GM18867 (cell line): ENCODE measurements around the gene IMPDH2.
"Not testable (repeated sequence)": the region's sequence is repeated elsewhere in the genome, so short reads cannot be mapped to it uniquely, and the experiment has no call there.

ENCODE experiments used
- ATAC-seq: cut with Tn5 transposase; IDR thresholded peaks from one replicate; pipeline ENCODE4 v1.9.1; 2021; ENCODE audit warnings: mild to moderate bottlenecking, moderate library complexity; ENCODE audit not compliant: unreplicated experiment

IMPDH2 gene

DNA sequence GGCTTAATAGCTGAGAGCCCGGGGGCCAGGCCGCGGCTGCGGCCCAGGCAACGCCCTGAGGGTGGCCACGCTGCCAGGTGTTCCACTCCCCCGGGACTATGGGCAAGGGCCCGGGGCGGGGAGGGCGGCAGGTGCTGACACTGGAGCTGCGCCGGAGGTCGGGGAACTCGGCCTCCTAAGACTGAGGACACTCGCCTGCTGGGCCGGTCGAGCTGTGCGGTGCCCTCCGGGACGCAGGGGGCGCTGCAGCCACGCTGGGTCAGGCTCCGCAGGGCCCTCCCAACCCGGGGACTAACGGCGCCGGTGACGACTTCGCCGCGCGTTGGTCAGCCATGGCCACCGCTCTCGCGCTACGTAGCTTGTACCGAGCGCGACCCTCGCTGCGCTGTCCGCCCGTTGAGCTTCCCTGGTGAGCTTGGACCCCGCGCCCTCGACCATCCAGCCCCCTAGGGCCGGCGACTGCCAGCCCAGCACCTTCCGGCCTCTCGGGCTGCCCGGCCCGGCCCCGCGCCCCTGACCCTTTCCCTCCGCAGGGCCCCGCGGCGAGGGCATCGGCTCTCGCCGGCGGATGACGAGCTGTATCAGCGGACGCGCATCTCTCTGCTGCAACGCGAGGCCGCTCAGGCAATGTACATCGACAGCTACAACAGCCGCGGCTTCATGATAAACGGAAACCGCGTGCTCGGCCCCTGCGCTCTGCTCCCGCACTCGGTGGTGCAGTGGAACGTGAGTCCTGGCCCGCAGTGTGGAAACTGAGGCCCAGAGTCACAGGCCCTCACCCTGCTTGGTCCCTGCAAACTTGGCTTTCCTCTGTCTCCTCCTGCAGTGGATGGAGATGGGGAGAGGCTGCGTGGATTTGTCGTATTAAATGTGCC is 7.1 kb downstream of the IMPDH2 start, which contains the start of gene NDUFAF3:
NDUFAF3 (plus strand) TSS at position 309 of the 875 bp plus-strand sequence; CDS start at position 333, 24 bp downstream.
- peak; percentile 53 for ATAC-seq

DNA sequence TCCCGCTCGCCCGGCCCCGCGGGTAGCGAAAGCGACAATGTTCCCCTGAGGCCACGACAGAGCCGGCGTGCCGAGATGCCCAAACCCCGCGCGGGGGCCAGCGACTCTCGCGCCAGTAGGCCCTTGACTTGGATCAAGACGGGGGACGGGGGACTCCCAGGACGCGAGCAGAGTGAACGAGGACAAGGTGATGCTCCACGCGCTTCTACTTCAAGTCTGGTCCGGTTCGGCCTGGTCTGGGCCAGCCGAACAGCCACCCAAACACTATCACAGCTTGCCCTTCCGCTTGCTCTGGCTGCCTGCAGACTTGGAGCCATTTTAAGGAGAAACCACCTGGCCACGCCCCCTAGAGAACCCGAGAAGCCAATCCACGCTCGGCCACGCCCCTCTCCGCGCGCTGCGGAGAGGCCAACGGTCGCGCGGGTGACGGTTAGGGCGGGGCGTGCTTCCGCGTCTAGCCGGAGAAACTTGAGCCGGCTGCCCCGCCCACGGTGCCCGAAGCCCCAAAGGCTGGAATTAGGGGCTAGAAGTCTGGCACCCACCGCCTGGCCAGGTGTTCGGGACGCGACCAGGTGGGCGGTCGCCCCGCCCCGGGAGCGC is 7.9 kb downstream of the IMPDH2 start:
- ATAC-seq, result peak; percentile 50

DNA sequence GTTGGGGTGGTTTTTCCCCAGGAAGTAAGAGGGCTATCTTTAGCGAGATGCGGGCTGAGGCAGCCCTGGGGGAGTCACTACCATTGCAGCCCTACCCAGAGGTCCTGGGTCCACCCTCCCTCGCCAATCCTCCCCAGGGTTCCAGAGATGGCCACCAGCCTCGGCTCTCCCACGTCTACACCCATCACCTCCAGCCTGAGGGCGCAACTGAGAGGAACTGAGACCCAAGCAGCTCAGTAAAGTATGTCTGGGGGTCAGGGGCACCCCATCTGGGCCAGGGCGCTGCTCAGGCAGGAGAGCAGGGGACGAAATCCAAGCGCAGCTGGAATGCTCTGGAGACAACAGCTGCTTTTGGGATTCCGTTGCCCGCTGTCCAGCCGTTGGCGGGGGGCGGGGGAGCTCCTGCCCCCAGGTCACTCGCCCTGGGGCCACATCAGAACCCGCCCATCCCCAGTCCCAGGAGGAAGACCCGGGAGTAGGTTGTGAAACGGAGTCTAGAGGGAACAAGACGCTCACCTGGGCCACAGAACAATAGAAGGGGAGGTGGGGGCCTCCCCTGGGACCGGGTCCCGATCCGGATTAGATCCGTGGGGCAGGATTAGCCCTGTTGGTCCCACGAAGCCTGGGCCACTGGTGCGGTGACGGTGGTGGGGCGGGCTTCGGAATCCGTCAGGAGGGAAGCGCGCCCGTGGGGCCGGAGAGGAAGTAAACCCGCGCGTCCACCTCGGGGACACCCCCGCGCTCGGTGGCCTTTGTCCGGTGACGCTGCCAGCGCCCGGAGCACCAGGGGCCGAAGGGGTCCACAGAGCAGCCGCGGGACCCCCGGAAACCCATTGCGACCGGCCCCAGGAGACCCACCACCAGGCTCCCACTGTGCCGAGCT is 8.6 kb downstream of the IMPDH2 start:
- ATAC-seq, result peak; percentile 2

DNA sequence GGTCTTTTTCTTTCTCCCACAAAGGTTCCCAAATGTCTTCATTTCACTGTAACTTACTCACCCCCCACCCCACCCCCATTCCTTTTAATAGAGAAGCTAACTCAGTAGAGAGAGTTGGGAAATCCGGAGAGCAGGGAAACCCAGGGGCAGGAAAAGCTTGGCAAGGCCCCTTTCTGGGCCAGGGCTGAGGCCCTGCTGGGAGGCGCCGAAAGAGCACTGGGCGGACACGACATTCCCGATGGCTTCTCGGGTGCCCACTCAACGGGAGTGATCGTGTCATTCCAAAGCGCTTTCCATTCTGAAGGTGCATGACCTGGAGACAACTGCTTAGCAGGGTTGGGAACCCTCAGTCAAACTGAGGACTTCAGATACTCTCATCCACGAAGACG is 9.3 kb downstream of the IMPDH2 start:
- no peak for ATAC-seq

DNA sequence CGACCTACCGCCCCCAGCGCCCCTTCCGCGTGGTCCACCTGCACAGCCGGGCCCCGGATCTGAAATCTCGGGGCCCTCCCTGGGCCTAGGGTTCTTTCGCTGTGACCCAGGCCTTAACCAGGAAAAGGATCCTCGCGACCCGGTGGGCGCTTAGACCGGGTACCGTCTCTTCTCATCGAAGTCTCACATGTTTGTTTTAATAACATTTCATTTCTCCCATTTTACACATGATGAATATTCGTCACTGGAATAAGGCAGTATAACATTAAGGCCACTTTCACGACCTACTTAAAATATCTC is 10.5 kb downstream of the IMPDH2 start:
- no peak for ATAC-seq

DNA sequence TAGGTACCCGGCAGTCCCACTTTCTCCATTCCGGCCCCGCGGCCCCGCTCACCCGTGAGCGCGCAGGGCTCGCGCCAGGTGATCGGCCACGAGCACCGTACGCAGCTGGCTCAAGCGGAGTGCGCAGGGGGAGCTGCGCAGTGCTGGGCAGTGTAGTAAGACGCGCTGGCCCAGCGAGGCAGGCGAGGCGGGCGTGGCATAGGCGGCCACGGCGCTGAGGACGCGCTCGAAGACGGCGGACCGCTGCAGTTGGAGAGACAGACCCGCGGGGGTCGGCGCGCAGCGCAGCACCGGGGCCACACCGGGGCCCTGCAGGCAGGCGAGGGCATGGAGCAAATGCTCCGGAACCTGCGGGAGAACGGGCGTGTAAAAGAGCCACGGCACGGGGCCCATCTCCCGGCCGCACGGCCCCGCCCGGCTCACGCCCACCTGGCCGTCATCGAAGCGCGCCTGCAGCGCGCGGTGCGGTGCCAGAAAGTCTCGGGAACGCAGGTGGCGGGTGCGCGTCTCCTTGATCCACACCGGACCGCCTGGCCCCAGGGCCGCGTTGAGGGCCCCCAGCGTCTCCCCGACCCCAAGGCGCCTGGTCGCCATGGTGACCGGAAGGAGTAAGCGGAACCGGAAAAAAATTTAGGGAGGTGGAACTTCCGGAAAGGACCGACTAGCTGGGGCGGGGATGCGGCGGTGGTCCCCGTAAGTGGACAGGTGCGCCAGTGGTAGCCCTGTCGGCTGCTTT is 11.1 kb downstream of the IMPDH2 start, which contains the start of gene DALRD3:
DALRD3 (minus strand) TSS at position 610 of the 736 bp plus-strand sequence; CDS start at position 594, 16 bp downstream.
- ATAC-seq, result peak; percentile 10

DNA sequence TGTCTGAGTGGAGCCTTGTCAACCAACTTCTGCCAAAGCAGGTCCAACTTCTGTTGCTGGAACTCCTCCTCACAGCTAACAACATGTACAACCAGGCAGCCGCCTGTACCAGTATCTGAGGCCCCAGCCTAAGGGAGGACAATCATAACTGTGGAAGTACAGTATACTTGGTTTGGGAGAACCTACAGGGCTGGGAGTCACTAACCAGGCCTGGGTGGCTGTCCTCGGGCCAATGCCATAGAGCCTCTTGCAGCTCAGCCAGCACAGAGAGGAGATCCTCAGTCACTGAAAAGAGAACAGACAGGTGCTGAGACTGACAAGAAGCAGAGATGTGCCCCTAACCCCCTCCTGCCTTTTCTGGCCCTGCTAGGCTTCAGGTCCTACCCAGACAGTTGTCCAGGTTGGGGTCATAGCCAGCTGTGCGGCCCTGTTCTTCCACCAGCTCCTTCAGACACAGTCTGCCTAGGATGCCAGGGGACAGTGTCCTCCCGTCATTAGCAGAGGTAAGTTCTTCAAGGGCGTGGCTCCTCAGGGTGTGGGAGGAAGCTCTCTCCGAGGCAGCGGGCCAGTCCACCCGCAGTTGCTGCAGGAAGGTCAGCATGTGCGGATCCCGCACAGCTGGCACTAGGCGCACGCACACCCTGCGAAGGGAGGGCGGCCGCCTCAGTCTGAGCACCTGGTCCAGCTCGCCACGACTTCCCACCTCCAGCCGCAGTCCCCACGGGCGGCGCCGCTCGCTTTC is 11.8 kb downstream of the IMPDH2 start:
- no peak for ATAC-seq

DNA sequence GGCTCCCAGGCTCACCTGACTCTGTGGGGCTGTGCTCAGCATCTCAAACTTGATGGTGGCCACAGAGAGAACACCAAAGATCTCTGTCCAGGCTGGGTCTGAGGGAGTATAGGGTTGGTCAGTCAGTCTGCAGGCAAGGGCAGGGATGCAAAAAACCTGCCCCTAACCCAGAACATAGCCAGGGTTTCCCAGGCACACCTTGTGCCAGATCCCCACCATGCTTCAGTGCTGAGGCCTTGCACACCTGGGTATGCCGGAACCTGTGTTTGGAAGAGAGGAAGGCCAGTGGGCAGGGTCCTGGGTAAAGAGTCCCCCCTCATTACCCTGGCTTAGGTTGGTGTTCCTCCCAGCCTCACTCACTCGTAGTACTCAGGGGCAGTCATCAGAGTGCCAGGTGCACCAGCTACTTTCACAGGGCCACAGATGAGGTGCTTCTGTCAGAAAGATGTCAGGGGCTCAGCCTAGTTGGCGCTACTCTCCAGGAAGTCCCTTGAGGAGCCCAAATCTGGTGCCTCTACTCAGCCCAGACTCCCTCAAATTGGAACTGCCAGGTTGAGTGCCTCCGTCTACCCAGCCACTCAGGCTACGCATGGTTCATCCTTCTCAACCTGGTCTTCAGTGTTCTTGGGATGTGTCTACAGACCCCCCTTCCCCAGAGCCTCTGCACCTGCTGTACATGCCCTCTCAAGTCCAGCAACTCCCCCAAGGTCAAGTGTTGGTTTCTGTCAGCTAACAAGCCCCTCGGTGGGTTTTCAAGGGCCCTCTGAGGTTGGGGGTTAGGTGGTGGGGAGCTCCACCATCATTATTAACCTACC is 12.6 kb downstream of the IMPDH2 start:
- no peak for ATAC-seq

DNA sequence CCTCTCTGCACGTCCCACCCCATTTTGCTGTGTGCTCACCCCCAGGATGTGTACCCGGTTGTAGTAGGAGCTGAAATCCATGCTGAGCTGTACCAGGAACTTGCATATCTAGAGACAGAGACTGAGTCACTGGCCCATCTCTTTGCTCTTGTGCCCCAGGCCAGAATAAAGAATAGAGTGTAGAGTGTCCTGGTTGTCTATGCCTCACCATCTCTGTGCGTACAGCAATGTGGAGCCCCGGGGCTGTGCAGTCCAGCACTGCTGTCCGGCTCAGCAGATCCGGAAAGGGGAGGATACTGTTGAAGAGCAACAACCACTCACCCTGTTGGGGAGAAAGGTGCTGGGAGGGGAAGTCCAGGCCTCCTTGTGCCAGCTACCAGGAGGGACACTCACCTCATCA is 13.4 kb downstream of the IMPDH2 start:
- no peak for ATAC-seq

DNA sequence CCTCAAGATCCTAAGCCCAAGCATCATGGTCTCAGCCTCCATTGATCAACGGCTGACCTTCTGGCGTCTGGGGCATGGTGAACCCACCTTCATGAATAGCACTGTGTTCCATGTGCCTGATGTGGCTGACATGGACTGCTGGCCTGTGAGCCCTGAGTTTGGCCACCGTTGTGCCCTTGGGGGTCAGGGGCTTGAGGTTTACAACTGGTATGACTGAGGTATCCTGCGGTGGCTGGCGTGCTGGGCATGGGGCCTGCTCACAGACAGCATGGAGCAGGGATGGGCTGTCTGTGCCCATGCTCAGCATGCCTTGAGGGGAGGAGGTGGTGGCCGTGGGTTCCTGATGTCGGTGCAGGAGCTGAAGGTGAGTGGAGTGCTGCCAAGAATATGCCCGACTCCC is 14.1 kb downstream of the IMPDH2 start:
- ATAC-seq, result no peak

DNA sequence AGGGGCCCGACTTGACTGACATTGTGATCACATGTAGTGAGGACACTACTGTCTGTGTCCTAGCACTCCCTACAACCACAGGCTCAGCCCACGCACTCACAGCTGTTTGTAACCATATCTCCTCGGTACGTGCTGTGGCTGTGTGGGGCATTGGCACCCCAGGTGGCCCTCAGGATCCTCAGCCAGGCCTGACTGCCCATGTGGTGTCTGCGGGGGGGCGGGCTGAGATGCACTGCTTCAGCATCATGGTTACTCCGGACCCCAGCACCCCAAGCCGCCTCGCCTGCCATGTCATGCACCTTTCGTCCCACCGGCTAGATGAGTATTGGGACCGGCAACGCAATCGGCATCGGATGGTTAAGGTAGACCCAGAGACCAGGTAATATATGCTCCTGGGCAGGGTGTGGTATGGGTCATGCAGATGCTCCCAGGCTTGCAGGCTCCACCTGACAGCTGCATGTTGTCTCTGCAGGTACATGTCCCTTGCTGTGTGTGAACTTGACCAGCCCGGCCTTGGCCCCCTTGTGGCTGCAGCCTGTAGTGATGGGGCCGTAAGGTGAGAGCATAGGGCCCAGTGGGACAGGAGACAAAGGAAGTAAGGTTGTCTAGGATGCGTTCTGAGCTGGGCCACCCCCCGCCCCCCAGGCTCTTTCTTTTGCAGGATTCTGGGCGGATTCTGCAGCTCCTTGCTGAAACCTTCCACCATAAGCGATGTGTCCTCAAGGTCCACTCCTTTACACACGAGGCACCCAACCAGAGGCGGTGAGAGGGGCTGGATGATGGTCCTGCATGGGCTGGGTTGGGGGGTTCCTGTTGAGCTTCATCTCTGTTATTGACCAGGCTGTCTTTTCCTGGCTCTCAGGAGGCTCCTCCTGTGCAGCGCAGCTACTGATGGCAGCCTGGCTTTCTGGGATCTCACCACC is 15.2 kb downstream of the IMPDH2 start:
- peak; percentile 25 for ATAC-seq

DNA sequence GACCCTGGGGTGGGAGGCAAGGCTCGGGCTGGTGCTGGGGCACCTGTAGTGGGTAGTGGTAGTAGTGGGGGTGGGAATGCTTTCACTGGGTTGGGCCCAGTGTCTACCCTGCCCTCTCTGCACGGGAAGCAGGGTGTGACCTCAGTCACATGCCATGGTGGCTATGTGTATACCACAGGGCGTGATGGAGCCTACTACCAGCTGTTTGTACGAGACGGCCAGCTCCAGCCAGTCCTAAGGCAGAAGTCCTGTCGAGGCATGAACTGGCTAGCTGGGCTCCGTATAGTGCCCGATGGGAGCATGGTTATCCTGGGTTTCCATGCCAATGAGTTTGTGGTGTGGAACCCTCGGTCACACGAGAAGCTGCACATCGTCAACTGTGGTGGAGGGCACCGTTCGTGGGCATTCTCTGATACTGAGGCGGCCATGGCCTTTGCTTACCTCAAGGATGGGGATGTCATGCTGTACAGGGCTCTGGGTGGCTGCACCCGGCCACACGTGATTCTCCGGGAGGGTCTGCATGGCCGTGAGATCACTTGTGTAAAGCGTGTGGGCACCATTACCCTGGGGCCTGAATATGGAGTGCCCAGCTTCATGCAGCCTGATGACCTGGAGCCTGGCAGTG is 16.0 kb downstream of the IMPDH2 start:
- ATAC-seq, result no peak

DNA sequence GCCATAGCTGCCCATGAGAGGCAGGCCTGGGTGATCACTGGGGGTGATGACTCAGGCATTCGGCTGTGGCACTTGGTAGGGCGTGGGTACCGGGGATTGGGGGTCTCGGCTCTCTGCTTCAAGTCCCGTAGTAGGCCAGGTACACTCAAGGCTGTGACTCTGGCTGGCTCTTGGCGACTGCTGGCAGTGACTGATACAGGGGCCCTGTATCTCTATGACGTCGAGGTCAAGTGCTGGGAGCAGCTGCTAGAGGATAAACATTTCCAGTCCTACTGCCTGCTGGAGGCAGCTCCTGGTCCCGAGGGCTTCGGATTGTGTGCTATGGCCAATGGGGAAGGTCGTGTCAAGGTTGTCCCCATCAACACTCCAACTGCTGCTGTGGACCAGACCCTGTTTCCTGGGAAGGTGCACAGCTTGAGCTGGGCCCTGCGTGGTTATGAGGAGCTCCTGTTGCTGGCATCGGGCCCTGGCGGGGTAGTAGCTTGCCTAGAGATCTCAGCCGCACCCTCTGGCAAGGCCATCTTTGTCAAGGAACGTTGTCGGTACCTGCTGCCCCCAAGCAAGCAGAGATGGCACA is 16.7 kb downstream of the IMPDH2 start:
- ATAC-seq, result no peak

DNA sequence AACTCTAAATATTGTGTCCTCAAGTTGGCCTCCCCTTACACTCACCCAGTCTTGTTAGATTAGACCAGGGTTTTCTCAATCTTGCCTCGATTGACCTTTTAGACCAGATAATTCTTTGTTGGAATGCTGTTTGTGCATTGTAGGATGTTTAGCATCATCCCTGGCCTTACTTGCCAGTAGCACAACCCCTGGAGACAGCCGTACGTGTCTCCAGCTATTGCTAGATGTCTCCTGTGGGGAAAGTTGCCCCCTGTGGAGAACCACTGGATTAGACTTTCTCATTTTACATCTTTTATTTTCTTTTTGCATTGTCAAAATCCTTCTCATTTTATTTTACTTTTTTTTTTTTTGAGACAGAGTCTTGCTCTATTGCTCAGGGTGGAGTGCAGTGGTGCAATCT is 19.8 kb downstream of the IMPDH2 start:
- ATAC-seq, result no peak

DNA sequence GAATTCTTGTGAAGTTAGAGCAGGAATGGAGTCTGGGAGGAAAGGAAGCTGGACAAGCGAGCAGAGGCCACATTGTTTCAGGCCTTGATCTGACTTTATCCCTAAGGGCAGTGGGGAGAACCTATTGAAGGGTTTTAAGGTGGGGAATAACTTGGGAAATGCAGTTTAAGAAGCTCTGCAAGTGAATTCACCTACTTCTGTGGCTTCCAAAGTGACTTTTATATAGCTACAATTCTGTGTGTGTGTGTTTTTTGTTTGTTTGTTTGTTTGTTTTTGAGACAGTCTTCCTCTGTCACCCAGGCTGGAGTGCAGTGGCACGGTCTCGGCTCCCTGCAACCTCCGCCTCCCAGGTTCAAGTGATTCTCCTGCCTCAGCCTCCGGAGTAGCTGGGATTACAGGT is 20.6 kb downstream of the IMPDH2 start:
- not testable (repeated sequence) for ATAC-seq

DNA sequence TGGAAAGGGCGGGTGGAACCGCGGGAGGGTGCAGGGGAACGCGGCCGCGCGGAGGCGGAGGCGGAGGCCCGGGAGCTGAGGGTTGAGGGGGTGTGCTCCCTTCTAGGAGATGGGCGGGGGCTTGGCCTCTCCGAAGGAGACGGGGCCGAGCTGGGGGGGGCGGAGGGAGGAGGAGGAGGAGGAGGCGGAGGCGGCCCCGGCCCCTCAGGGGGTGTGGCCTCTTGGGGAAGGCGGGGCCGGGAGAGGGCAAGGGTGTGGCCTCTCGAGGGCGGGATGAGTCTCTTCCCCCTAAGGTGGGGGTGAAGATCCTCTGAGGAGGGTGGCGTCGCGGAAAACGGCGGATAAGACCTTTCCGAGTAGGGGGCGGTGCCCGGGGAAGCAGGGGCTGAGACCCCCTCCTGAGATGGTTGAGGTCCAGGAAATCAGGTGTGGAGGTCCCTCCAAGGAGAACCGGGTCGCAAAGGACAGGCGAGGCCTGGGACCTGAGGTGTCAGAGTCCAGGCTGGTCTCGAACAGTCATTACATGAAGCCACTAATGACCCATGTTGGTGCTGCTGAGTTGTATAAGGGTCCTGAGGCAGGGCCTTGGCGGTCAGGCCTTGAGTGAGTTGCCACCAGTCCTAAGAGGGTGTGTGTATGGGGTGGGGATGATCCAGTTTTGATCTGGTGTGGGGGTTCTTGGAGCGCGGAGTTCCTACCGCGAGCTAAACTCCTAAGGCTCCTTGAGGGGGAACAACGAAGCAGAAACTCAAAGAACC is 21.2 kb downstream of the IMPDH2 start:
- peak; percentile 39 for ATAC-seq
